ENCODE data around the gene VIPR2.

DNA sequence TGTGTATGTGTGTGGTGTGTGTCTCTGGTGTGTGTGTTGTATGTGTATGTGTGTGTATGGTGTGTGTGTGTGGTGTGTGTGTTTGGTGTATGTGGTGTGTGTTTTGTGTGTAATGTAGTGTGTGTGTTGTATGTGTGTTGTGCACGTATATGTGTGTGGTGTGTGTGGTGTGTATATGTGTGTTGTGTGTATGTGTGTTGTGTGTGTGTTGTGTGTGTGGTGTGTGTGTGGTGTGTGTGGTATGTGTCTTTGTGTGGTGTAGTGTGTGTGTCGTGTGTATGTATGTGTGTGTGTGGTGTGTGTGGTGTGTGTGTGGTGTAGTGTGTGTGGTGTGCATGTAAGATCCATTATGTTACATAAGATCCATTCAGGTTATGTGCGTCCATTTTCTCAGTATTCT lies 21.9 kb upstream of the VIPR2 start:
- TF ChIP-seq EP300 (IDR thresholded peaks at IDR 0.05): no peak
- TF ChIP-seq POLR2AphosphoS5 (IDR thresholded peaks at IDR 0.05): no peak
- TF ChIP-seq, protein P1, sequence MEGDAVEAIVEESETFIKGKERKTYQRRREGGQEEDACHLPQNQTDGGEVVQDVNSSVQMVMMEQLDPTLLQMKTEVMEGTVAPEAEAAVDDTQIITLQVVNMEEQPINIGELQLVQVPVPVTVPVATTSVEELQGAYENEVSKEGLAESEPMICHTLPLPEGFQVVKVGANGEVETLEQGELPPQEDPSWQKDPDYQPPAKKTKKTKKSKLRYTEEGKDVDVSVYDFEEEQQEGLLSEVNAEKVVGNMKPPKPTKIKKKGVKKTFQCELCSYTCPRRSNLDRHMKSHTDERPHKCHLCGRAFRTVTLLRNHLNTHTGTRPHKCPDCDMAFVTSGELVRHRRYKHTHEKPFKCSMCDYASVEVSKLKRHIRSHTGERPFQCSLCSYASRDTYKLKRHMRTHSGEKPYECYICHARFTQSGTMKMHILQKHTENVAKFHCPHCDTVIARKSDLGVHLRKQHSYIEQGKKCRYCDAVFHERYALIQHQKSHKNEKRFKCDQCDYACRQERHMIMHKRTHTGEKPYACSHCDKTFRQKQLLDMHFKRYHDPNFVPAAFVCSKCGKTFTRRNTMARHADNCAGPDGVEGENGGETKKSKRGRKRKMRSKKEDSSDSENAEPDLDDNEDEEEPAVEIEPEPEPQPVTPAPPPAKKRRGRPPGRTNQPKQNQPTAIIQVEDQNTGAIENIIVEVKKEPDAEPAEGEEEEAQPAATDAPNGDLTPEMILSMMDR (IDR thresholded peaks at IDR 0.05): no peak
